Liver (tissue), 3 donors: ENCODE data around the gene GREB1L.

Source experiments
- FOXA1 ChIP-seq: IDR thresholded peaks from 2 replicates; pipeline ENCODE4 v1.6.1; 2016; ENCODE audit warnings: antibody characterized with exemption
- JUND ChIP-seq, 2 donors: IDR thresholded peaks; 2 replicates each; pipeline ENCODE4 v1.6.1; 2016; ENCODE audit warnings: antibody characterized with exemption in 2 of 2
- NR2F2 ChIP-seq: IDR thresholded peaks from 2 replicates; pipeline ENCODE4 v1.6.1; 2016; ENCODE audit warnings: antibody characterized with exemption
- TF ChIP-seq, protein P1 (sequence below): IDR thresholded peaks from 2 replicates; pipeline ENCODE4 v1.6.1; 2016; ENCODE audit warnings: antibody characterized with exemption
- TF ChIP-seq, protein P2 (sequence below): IDR thresholded peaks from 2 replicates; pipeline ENCODE4 v1.6.1; 2016; ENCODE audit warnings: antibody characterized with exemption, mild to moderate bottlenecking
- TF ChIP-seq, protein P3 (sequence below): fragments of 150-350 bp; IDR thresholded peaks from 2 replicates; pipeline ENCODE4 v1.5.1; 2017; ENCODE audit warnings: improper control_type of control experiment, low read depth, low read length; ENCODE audit not compliant: missing input control
- donor health status: healthy.
- donor health status: healthy.

DNA sequence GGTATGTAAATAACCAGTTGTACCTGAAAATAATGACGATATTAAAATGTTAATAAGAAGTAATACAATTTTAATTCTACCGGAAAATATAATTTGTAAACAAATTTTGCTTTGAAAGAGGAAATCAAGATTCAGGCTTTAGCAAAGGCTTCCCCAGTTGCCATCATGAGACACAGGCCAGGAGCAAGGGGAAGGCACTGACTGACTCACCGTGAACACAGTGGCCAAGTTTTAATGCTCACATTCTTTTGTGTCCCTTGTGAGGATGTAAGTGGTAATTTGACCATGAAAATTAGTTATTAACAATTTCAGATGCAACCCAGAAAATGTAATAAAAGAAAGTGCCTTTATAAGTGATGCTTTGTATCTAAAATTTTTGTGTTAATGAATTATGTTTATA is 164.1 kb downstream of the GREB1L start:
- TF ChIP-seq FOXA1, result no peak
- TF ChIP-seq, protein P1, sequence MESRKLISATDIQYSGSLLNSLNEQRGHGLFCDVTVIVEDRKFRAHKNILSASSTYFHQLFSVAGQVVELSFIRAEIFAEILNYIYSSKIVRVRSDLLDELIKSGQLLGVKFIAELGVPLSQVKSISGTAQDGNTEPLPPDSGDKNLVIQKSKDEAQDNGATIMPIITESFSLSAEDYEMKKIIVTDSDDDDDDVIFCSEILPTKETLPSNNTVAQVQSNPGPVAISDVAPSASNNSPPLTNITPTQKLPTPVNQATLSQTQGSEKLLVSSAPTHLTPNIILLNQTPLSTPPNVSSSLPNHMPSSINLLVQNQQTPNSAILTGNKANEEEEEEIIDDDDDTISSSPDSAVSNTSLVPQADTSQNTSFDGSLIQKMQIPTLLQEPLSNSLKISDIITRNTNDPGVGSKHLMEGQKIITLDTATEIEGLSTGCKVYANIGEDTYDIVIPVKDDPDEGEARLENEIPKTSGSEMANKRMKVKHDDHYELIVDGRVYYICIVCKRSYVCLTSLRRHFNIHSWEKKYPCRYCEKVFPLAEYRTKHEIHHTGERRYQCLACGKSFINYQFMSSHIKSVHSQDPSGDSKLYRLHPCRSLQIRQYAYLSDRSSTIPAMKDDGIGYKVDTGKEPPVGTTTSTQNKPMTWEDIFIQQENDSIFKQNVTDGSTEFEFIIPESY, result no peak
- TF ChIP-seq, protein P2, sequence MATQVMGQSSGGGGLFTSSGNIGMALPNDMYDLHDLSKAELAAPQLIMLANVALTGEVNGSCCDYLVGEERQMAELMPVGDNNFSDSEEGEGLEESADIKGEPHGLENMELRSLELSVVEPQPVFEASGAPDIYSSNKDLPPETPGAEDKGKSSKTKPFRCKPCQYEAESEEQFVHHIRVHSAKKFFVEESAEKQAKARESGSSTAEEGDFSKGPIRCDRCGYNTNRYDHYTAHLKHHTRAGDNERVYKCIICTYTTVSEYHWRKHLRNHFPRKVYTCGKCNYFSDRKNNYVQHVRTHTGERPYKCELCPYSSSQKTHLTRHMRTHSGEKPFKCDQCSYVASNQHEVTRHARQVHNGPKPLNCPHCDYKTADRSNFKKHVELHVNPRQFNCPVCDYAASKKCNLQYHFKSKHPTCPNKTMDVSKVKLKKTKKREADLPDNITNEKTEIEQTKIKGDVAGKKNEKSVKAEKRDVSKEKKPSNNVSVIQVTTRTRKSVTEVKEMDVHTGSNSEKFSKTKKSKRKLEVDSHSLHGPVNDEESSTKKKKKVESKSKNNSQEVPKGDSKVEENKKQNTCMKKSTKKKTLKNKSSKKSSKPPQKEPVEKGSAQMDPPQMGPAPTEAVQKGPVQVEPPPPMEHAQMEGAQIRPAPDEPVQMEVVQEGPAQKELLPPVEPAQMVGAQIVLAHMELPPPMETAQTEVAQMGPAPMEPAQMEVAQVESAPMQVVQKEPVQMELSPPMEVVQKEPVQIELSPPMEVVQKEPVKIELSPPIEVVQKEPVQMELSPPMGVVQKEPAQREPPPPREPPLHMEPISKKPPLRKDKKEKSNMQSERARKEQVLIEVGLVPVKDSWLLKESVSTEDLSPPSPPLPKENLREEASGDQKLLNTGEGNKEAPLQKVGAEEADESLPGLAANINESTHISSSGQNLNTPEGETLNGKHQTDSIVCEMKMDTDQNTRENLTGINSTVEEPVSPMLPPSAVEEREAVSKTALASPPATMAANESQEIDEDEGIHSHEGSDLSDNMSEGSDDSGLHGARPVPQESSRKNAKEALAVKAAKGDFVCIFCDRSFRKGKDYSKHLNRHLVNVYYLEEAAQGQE, result no peak
- no peak for TF ChIP-seq NR2F2
- TF ChIP-seq, protein P3, sequence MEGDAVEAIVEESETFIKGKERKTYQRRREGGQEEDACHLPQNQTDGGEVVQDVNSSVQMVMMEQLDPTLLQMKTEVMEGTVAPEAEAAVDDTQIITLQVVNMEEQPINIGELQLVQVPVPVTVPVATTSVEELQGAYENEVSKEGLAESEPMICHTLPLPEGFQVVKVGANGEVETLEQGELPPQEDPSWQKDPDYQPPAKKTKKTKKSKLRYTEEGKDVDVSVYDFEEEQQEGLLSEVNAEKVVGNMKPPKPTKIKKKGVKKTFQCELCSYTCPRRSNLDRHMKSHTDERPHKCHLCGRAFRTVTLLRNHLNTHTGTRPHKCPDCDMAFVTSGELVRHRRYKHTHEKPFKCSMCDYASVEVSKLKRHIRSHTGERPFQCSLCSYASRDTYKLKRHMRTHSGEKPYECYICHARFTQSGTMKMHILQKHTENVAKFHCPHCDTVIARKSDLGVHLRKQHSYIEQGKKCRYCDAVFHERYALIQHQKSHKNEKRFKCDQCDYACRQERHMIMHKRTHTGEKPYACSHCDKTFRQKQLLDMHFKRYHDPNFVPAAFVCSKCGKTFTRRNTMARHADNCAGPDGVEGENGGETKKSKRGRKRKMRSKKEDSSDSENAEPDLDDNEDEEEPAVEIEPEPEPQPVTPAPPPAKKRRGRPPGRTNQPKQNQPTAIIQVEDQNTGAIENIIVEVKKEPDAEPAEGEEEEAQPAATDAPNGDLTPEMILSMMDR, result no peak
- TF ChIP-seq JUND (IDR thresholded peaks at IDR 0.05), result no peak
